Myometrial cell (primary cell): ENCODE measurements around the gene CLCN5. TPM values are rescaled to one million over a fixed set of nuclear protein-coding genes. Genes with fewer than 3 reads are reported as not detected.

Experiments used
- total RNA-seq: library from RNA; depleted of rRNA; stranded (reverse); fragments of >200 nt; gene quantifications from 2 replicates; pipeline ENCODE4 v1.2.3, GENCODE V29; 2015

CLCN5 gene
- total RNA-seq = 1.7 and 1.8 TPM in 2 replicates

GRCh38 chrX:49922291-49923241 lies at the start of gene CLCN5:
TSS of gene CLCN5 (plus strand) at chrX:49922596. CDS start at chrX:49925299, 2,703 bp downstream.

GRCh38 chrX:49878834-49879655 lies 43.4 kb upstream of the CLCN5 start, which contains the start of gene USP27X:
TSS of gene USP27X (plus strand) at chrX:49879484. CDS start at chrX:49880308, 824 bp downstream.

Other genes with a start within 250 kb of the CLCN5 start
- not detected in 2 replicates for gene PAGE1, start 226.6 kb upstream of the CLCN5 start, total RNA-seq
- gene PAGE4, start 93.3 kb upstream of the CLCN5 start, total RNA-seq = not detected in 2 replicates
- gene USP27X, start 43.1 kb upstream of the CLCN5 start, total RNA-seq = 1.4 and 1.9 TPM in 2 replicates